Activated CD4-positive, CD25-positive, alpha-beta regulatory T cell treated with anti-CD3 and anti-CD28 coated beads, Interleukin-2, amount 50 U/mL, for 16 hours (primary cell): ENCODE data around the gene XYLT2.
"Not testable (repeated sequence)": the region's sequence is repeated elsewhere in the genome, so short reads cannot be mapped to it uniquely, and the experiment has no call there.

ENCODE experiments used
- DNase-seq: peaks from one replicate; pipeline ENCODE4 v3.0.0-alpha.2; 2020; ENCODE audit warnings: low read depth, low spot score

XYLT2 gene

DNA sequence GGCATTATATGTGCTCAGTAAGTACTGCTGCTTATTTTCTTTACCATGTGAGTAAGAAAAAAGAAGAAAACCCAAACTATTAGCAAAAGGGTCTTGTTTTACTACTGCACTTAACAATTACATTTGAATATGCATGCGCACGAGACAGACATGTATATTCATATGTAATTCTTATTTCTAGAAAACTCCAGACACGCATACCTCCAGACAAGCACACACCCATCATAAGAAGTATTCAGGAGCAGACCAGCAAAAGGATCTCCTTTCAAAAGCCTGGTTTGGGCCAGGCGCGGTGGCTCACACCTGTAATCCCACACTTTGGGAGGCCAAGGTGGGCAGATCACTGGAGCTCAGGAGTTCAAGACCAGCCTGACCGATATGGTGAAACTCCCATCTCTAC is 43.6 kb downstream of the XYLT2 start:
- DNase-seq, result no peak

DNA sequence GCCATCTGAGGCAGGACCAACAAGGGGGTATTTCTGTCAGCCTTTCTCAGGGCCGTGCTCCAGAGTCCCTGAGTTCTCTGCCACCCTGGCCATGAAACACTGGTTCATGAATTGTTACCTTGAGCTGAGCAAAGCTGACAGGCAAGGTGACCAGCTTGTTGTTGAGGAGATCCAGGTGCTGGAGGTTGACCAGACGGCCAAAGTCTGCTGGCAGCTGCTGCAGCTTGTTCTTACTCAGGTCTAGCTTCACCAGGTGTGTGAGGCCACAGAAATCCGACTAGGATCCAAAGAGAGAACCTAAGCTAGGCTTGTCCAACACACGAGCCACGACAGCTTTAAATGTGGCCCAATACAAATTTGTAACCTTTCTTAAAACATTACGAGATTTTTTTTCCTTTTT is 46.7 kb downstream of the XYLT2 start:
- no peak for DNase-seq

DNA sequence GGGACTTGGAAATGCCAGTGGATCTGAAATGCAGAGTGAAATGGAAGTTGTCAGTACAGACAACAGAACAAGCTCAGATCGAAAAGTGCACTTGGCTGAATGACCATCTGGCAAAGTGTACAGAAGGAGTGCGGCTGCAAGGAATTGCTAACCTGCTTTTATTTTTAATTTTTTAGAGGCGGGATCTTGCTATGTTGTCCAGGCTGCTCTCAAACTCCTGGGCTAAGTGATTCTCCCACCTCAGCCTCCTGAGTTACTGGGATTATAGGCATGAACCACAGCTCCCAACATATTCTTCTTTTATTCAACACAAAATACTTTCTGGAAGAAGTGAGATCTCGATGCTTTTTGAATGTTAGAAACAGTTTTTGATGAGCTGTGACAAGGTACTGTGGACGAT is 47.8 kb downstream of the XYLT2 start:
- DNase-seq, result no peak

DNA sequence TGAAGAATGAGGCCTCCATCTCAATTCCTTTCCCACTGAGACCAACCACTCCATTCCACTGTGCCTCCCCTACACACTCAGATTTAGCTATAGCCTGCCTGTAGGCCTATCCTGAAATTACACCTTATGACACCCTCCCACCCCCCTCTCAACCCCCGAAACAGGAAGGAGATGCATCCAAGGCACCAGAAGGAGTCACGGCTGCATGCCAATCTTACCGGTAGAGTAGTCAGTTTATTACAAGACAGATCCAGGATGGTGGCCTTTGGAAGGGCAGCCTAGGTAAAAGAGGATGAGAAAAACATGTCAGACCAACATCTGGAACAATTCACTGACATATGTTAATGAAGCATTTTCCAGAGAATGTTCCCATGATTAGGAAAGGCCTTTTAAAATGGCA is 48.8 kb downstream of the XYLT2 start:
- no peak for DNase-seq

DNA sequence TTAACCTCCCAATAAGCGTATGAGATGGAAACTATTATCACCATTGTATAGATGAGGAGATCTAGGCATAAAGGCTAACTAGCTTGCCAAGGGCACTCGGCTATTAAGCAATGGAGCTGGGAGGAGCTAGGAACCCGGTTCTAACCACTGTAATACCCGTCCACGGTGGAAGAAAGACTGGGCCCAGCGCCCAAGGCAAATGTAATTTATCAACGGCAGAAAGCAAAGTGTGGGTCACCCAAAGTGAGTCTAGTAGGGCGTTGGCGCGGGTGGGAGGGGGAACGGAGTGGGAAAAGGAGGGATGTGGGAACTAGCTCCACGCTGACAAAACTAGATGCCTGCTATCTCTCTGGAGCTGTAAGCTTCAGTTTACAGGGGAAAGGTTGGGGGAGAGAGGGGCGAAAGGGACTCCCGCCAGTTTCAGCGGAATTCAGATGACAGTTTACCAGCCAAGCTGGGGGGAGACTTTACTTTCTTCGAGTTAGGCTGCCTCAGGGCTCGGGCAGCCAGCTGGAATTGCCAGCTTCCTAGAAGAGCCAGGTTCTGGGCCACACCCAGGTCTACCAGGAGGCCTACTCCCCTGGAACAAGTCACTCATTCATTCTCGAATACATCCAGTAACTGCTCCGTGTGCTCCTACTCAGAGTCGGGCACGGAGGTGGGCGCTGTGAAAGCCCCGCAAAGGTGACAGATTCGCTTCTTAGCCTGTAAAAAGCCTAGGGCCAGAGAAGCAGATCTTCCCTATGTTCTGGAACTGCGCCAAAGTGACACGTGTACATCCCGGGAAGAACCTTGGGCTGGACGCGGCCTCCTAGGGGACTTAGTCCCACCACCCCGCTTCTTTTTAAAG is 50.6 kb downstream of the XYLT2 start:
- peak; percentile 6 for DNase-seq

DNA sequence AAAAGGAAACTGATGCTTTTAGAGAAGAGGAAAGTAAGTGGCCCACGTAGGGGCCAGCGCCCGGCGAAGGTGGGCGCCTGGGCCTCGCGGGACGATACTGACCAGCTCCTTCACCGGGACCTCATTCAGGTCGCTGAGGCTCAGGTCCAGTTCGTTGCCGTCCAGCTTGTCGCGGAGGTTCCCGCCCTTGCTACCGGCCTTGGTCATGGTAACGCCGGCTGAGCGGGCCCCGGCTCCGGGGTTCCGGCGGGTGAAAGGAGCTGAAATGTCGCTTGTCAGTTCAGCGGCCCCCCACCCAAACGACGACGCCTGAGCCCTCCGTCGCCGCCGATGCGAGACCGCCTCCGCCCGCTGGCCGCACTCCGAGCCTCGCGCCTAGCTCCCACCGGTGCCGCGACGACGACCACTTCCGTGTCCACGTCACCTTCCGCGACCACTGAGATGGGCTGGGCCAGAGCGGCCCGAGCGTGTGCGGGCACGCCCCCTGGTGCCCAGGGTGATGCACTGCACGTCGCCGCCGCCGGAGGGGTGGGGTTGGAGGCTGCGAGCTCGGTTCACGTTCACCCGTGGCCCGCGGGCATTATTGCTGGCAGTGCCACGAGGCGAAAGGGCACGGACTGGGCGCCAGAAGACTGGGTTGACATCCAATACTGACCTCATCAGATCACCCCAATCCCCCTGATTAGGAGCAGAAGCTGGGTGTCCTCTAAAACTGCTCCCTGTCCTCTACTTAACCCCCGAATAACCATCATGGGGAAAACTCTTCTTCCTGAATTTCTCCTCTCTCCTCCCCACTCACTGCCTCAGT is 51.4 kb downstream of the XYLT2 start, which contains the start of gene LRRC59:
LRRC59 (minus strand) TSS at position 413 of the 808 bp plus-strand sequence; CDS start at position 207, 206 bp downstream.
- DNase-seq, result peak; percentile 86

DNA sequence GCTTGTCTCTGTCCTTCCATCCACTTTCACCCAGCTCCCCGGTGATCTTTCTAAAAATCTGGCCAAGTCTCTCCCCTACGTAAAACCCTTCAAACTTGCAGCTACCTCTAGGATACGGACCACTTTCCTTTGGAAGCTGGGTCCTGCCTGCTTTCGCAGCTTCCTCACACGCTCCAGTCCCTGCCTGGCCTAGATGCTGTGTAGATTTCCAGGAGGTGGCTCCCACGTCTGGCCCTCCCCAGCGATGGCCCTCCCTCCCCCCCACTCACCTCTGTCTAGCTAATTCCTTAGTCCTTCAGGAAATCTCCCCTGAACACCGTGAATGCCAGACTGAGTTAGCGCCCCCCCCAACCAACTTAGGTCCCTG is 52.0 kb downstream of the XYLT2 start:
- no peak for DNase-seq

DNA sequence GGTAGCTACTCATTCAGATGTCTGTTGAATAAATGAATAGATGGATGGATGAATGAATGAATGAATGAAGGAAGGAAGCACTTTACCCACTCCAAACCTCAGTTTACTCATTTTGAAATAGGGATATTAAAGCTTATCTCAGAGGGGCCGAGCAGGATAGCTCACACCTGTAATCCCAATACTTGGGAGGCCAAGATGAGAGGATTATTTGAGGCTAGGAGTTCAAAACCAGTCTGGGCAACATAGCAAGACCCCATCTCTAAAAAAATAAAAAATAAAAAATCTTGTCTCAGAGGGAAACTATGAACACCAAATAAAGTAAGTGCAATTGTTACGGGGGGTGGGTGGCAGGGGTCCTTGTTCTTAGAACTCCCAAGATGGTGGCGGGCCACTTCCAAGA is 52.7 kb downstream of the XYLT2 start:
- not testable (repeated sequence) for DNase-seq

DNA sequence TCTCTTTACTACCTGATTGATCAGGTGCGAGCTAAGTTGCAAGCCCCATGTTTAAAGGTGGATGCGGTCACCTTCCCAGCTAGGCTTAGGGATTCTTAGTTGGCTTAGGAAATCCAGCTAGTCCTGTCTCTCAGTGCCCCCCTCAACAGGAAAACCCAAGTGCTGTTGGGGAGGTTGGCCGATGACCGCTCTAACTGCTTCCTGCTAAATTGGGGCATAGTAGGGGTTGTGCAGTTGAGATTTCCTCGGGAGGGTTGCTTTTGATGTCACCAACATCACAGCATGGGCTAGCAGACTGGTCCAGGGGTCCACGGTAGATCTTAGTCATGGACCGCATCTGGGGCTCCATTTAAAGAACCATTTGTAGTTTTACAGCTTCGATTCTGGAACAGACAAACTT is 53.7 kb downstream of the XYLT2 start:
- DNase-seq, result not testable (repeated sequence)

DNA sequence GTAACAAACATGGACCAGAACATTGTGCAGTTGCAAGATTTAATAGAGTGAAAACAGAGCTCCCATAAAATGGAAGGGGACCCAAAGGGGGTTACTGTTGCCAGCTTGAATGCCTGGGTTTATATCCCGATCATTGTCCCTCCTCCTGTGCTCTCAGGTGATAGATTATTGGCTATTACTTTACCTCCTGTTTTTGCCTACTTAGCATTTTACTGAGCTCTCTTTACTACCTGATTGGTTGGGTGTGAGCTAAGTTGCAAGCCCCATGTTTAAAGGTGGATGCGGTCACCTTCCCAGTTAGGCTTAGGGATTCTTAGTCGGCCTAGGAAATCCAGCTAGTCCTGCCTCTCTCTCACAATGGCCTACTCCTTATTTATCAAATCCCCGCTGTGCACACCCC is 59.4 kb downstream of the XYLT2 start:
- not testable (repeated sequence) for DNase-seq

DNA sequence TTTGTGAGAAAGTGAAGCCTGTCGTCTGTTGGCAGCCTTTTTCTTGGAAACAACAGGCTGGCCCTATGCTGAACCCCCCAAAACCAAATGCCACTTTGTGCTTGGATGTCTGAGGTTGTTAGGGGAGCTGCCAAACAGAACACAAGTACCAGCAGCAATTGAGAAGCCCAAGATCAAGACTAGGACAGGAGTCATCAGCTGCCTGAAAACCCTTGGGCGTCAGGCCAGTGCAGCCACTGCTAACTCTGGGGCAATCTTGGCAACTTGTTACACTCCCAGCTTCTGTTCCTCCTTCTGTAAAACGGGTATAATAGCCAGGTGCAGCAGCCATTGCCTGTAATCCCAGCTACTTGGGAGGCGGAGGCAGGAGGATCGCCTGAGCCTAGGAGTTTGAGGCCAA is 60.7 kb downstream of the XYLT2 start:
- DNase-seq, result no peak

DNA sequence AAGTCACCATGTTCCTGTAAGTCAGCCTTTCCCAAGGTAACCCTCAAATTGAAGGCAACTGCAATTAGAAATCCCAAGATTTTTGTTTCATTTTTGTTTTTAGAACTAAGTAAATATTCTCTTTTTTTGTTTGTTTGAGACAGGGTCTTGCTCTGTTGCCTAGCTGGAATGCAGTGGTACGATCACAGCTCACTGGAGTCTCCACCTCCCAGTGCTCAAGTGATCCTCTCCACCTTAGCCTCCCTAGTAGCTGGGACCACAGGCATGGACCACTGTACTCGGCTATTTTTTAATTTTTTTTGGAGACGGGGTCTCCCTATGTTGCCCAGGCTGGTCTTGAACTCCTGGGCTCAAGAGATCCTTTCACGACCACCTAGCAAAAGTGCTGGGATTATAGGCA is 62.0 kb downstream of the XYLT2 start:
- no peak for DNase-seq
